Dedifferentiated amniotic fluid mesenchymal stem cell (primary cell): ENCODE measurements around the gene GRIN2A.

Experiments used
- DNase-seq: peaks from one replicate; pipeline ENCODE4 v3.0.0-alpha.2; 2016; ENCODE audit errors: extremely low spot score

GRIN2A gene

DNA sequence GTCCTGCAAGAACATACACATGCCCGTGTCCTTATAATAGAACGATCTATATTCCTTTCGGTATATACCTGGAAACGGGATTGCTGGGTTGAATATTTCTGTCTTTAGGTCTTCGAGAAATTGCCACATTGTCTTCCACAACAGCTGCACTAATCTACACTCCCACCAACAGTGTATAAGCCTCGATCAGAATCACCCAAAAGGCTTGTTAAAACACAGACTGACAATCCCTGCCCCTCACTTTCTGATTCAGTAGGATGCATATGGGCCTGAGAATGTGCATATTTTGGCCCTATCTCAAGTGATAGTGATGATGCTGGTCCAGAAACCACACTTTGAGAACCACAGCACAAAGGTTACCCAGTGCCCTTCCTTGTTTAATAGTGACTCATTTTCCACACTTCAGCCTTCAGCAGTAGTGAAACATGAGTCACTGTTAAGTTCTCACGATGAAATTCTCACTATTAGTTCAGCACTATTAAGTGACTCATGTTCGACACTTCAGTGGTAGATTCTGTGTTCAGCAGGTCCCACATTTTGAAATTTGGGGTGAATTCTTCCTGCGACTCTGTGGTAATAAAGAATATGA is 215.6 kb downstream of the GRIN2A start:
- no peak for DNase-seq

DNA sequence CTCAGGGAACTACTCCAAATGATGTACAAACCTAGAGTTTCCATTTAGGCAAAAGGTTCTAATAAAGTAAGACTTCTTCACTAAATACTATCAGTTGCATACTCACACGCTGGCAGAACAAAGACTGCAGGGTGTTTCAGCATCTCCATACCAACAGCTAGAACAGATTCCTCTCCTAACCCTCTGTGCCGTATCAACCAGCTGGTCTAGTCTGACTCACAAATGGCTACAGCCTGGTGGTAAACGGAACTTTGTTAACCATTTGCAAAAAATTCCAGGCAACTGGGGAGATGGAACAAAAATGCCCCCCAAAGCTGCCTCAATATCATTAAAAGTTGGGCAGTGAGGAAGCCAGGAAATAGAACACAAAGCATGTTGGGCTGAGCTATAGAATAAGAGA is 217.1 kb downstream of the GRIN2A start:
- no peak for DNase-seq

DNA sequence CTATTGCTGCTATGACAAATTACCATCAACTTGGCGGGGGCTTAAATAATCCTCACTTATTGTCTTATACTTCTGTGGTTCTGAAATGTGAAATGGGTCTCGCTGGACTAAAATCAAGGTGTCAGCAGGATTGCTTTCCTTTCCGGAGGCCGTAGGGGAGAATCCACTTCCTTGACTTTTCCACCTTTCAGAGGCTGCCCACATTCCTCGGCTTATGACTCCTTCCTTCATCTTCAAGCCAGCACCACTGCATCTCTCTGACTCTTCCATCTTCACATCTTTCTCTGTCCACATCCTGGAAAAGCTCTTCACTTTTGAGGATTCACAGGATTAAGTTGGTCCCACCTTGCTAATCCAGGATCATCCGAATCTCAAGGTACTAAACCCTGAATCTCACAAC is 217.8 kb downstream of the GRIN2A start:
- no peak for DNase-seq

DNA sequence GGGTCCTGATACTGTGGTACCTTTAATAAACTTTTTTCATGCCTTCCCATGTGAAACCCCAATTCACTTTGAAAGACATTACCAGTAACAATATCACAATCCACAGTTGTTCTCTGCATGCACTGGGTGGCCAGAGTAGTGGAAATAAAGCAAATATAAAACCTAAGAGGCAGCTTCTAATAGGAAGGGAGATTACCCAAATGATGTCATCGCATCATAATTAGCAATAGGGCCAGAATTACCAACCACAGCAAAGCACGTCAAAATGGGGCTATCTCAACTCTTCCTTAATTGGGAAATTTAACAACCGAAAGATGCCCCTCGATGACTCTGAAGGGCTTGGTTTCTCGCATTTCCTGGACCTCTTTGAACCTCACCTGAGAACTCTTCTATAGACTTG is 224.8 kb downstream of the GRIN2A start:
- no peak for DNase-seq

DNA sequence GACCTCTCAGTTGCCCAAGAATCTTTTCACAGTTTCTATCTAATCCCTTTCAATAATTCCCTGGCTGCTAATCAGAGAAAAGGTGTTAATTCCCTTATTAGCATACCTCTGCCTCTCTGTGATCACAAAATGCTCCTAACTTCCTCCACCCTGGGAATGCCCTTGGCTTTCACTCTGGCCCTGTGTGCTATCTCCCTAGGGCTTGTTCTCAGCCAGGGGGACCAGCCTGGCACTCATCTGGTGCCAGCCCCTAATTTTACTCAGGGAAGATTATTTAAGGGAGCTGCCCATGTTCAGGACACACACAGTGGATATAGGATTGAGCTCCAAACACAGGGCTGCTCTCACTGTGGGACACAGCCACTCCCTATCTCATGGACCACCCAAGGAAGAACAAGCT is 225.2 kb downstream of the GRIN2A start:
- no peak for DNase-seq

DNA sequence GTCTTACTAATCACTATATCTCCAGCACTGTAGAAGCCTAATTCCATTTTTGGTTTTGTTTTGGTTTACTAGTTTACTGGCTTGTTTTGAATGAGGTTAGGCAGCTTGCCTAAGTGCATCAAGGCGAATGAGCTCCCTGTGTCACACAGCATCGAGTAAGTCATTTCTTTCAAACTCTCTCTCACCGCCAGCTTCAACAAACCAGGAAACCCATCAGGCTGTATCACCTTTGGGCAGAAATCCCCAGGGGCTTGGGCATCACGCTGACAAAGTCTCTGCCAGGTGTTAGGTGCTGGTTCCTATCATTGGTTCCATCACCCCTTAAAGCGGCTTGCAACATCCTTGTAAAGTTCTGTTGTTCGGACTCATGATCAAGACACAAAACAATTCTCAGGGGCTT is 226.6 kb downstream of the GRIN2A start:
- no peak for DNase-seq

DNA sequence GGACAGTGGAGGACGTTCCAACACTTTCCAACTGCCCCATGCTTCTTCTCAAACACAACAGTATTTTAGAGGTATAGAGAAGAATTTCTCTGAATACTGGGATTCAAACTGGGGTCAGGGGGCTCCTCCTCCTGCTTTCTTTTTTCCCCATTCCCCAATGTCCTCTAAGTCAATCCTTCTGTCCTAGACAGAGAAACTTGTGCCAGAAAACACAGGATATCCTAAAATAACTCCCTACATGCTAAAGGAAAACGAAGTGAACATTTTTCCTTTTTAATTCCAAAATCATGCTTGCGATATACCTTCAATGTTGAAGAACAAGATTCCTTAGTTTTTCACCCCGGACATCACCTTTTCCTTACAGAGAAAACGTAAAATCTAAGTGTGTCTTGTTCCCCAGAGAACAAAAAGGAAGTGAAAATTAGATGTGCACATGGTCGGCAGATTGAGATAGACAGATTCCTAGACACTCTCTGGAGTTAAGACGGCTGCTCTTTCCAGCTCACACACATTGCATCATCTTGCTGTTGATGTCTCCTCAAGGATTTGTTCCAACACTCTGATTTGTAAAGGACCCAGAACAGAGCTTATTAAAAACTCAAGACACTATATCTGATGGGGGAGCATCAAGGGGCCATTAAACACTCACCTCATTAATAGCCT is 228.2 kb downstream of the GRIN2A start:
- DNase-seq, result no peak

DNA sequence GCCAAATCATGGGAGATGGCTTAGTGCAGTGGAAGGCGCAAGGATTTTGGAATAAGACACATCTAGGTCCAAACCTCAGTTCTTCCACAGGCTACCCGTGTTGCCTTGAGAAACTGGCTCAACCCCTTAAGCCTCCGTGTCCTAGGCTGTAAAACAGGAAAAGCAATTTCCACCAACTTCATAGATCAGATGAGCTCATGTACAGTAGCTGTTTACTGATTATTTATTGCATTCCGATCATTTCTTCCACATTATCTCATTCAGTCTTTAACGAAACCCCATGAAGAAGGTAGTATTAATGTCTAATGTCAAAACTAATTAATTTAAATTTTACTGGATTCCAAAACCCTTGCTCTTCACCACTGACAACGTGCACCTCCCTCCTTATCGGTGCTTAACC is 231.6 kb downstream of the GRIN2A start:
- no peak for DNase-seq

DNA sequence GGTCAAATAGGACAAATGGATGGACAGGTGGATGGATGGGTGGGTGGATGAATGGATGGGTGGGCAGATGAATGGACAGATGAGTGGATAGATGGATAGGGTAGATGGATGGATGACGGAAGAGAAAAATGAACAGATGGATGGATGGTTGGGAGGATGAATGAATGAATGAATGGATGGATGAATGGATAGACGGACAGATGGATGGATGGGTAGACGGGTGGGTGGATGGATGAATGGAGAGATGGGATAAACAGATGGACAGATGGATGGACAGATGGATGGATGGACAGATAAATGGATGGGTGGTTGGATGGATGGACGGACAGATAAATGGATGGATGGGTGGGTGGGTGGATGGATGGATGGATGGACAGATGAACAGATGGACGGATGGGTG is 232.8 kb downstream of the GRIN2A start:
- DNase-seq, result no peak

DNA sequence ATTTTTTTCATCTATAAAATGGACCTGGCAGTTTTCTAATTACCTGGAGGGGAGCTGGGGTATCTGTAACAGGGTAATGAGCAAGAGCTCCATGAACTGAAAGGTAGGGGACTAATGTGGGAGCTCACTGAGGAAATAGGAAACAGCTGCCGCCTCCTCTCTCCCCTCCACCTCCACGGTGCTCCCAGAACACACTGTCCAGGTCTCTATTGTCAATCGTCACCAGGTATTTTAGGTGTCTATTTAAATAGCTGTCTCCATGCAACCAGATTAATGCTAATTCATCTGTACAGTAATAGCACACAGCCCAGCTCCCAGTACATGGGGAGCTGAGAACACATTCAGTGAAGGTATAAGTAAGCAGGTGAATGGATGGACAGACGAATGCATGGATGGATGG is 233.3 kb downstream of the GRIN2A start:
- DNase-seq, result no peak

DNA sequence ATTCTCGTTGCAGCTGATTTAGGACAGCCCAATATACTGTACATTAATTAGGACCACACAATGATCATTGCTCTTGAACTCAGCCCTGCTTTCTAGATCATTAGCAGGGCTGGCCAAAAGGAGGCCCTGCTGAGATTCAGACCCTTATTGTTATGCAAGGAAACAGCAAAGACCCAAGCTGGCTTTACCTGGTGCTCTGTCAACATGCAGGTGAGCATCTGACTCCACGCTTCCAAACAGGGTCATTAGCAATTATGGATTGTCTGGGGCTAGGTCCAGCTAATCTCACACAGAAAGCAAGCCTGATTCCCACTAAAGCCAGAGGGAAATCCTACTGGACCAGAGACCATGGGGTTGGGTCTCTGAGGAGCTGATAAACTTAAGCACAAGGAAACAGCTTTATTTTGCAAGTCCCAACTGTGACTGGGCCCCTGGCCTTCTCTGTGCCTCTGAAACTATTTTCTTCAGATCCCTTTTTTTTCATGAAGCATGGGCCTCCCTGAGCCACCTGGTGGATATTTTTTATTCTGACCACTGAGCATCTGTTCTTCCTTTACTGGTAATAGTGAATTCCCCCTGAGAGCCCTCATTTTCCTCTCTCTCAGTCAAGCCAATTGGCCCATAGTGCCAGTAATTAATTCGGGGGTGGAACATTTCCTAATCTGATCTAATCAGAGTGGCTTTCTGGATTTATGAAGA is 236.1 kb downstream of the GRIN2A start:
- no peak for DNase-seq

DNA sequence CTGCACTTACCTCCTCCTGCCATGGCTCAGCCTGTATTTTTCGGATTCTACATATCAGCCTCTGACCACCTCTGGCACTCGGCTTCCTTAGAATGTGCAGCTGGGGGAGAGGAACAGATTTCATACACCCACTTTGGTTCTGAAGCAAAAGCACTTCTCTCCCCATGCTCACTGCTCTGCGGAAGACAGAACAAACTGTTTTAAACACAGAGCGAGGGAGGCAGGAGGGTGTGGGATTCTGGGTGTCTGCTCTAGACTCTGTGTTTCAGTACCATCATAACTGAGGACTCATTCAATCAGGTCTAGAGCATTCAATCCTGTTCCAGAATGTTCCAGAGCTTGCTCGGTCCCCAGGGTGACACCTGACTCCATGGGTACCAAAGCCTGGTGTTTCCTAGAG is 239.1 kb downstream of the GRIN2A start:
- no peak for DNase-seq

DNA sequence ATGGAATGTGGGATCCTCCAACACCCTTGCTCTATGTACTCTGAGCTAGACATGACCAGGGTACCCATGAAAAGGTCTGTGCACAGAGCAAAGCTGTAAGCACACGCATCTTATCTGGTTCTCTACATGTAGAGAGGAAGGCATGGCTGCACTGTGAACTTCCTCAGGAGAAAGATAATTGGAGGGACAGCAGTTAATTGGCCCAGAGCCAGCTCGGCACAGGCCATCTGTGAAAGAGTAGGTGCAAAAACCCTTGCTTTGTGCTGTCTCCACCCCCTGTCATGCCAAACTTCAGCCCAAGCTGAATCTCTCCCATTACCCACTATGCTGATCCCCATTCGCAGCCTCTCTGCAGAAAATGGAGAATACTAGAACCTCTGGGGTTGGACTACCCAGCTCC is 241.0 kb downstream of the GRIN2A start:
- DNase-seq, result no peak

DNA sequence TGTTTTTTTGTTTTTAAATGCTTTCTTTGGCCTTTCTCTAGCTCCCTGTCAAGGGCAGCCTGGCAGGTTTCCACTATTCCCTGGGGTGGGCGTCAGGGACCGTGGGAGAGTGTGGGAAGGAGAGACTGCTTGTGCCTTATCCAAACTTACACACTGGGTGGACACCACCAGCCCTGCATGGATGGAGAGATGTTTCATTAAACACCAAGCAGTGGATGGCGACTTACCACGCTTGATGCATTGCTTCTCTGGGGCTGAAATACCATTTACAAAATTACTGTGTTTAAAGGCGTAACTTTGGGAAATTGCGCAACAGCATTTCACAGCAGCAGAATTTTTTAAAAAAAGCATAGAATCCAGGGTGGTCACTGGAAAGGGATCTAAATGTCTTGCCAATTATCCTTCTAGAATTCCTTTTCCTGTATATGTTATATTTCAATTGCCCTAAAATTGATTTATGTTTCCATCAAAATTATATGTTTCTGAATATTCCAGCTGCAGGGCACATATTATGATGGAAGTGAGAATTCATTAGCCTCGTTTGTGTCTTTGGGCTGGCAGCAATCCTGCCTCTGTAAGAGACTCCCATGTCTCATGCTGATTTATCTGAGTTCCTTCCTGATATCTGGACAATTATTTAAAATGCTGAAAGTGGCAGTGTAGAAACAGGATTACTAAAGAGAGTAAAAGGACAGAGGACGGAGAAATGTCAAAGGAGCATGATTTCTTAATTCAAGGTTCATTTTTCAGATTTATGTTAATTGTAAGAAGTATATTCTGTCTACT is 247.3 kb downstream of the GRIN2A start:
- no peak for DNase-seq

DNA sequence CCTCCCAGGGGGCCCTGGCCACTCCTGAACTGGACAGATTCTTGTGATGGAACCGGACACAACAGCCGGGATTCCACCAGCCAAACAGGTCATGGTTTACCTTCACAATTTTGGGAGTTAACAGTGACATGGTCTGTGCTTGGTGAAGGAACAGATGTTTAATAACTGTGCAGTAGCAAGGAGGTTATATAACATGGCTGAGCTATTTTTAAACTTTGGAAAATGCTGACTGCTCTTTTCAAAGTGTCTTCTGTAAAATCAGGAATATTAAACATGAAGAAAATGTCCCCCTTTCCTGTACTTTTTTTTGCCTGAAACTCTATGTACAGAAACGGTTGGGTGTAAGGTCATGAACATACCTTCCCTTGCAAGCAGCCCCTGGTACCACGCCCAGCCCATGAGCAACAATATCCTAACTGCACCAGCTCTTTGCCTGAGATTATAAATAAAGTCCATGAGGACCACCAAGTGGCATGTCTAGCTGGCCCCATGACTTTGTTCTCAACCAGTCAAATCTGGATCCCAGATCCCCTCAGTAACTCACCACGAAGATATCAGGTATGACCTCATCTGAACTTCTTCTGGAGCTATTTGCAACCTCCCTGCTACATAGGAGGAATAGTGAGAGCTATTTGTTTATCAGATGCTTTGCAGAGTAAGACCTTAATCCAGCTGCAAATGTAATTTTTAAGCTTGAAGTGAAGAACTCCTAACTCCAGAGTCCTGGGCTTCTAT is 249.1 kb downstream of the GRIN2A start:
- no peak for DNase-seq

DNA sequence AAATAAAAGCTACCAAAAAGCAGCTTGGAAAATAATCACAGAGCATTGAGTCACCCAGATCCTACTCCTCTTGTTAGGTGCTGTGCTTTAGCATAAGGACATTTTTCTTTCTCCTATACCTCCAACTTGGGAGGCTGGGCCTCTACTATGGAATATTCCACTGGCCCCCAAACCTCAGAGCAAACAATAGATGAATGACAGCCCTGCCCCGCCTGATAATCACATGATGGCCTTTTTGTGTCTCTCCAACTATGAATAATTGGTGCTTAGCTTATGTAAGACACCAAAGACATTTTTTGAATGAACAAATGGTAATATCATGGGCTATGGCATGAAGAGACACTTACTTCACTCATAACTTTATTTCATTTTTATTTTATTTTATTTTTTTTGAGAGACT is 250.2 kb downstream of the GRIN2A start:
- no peak for DNase-seq

DNA sequence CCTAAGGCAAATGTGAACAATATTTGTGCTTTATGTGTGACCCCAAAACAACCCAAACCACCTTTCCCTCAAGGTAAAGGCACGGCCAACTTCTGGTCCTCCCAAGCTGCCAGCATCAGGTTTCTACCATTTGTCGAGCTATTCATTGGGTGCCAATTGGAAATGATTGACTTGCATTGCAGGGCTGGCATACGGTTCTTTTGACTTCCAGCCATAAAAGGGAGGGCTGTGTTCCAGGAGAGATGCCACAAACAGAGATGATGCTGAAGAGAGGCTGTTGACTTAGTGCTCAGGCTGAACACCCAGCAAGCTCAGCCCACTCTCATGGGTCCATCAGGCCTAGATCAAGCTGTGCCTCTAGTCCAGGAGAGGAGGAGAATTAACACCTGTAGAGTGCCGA is 252.4 kb downstream of the GRIN2A start:
- no peak for DNase-seq

DNA sequence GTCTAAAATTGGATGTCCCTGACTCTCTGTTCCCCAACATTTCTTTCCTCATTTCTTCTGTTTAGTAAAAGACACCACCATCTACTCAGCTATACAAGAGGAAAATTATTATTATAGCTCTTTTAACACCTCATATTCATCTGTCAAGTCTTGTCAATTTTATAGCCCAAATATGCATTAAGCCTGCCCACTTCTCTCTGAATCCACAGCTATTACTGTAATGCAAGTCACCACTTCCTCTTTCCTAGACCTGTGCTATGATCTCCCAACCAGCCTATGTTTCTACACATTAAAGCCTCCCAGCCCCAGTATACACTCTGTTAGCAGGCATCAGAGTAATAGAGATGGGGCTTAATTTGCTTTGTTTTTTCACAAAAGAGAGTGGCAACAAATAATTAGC is 252.9 kb downstream of the GRIN2A start:
- no peak for DNase-seq

DNA sequence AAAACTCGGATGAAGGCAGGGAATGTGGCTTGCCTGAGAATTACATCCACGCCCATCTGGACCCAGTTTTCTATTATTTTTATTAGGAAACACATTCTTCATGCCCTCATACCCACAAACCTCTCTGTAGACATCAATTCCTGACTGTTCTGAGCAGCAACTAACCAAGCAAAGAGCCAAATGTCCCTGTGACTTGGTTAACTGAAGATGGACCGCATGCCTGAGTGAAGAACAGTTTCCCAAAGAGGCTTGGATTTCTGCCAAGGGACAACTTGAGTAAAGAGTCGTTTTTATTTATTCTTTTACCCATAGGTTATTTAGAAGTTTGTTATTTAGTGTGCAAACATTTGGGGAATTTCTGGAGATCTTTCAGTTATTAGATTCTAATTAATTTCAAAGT is 259.8 kb downstream of the GRIN2A start:
- no peak for DNase-seq

DNA sequence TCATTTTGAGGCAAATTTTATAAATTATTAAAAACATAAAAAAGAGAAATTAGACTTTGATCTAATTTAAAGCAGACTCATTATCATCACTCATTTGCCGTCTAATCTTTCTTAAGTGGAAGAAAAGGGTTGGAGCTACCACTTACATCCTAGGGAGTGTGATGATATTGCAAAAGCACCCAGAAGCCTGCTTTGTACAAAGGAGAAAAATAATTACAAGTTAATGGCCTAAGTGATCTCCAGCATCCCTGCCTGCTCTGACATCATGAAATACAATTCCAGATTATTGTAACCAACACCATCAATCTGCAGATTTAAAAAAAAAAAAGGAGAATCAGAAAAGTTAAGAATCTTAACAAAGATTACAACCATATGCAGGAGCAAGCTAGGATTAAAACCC is 260.2 kb downstream of the GRIN2A start:
- DNase-seq, result no peak

DNA sequence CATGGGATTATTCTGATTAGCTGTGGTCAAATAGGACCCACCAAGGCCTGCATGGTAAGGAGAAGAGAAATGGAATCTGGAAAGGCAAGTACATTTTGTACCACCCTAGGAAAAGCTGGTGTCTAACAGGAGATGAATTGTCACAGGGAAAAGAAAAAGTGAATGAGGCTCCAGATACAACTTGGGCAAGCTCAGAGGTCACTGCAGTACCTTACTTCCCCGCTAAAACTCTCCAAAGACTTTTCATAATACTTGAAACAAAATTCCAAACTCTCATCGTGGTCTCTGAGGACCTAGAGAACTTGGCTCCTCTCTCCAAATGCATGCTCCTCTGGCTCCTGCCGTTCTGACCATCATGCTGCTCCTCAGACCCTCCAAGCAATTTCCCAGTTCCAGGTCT is 262.8 kb downstream of the GRIN2A start:
- DNase-seq, result no peak

DNA sequence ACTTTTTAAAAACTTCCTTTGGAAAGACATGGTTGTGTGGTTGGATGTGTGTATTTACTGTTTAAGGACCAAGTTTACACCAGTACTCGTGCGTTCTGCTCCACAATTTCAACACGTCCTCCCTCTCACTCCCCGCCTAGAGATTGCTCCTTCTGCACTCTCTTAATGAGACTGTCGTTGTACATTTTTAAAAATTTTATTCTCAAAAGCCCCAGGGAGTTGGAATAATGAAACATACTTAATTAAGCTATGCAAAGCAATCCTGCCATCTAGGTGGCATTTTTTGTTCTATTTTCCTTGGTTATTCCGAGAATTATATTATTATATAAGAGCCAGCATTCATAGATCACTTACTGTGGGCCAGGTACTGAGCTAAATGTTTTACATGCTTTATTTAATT is 264.5 kb downstream of the GRIN2A start:
- DNase-seq, result no peak
